HG02798 (cell line): ENCODE data around the gene NEFH.

ENCODE experiments used
- ATAC-seq: cut with Tn5 transposase; IDR thresholded peaks from one replicate; pipeline ENCODE4 v1.9.1; 2021; ENCODE audit warnings: mild to moderate bottlenecking; ENCODE audit not compliant: unreplicated experiment, poor library complexity

The NEFH gene

DNA sequence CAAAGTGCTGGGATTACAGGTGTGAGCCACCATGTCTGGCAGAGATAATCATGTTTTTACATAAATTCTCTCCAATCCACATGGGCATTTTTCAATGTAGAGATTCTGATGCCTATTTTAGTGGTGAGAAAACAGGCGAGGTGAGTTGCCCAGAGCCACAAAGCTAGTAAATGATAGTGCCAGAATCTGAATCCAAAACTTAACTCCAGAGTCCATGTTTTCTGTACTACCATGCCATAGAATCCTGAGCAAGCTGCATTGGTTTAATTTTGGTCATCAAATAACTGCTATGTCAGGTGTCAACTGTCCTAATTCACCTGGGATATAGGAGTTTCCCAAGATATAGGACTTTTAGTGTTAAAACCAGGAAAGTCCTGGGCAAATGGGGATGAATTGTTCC, 13.6 kb downstream of the NEFH start:
- ATAC-seq = no peak

DNA sequence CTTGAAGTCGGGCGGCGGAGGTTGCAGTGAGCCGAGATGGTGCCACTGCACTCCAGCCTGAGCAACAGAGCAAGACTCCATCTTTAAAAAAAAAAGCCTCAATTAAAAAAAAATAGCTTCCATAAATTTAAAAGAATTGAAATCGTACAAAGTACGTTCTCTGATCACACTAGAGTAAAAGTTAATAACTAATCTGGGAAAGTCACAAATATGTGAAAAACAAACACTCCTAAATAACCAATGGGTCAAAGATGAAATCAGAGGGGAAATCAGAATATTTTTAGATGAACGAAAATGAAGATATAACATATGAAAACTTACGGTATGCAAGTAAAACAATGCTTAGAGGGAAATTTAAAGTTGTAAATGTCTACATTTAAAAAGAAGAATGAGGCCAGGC, 19.8 kb downstream of the NEFH start:
- ATAC-seq = no peak

DNA sequence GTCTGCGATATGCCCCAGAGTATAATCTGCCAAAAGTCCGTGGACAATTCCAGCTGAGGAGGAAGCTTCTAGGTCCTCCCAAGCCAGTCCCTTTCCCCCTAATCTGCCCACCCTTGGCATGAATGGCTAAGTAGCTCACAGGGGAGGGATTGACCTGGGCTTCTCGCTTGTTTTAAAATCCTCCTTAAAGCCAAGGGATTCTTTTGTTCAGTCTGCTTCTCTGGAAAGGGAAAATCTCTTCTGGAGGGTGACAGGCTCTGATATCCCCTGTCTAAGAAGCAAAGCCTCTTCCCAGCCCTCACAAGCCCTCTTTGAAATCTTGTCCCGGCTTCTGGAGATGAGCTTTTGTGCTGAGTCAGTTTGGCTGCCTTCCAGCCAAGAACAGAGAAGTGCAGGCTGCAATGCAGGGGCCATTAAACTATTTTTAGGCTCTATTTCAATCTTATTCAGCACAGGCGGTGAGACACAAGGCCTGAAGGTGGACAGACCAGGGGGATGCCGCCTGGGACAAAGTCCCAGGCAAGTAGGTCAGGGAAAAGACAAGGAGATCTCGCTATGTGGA, 23.9 kb downstream of the NEFH start:
- ATAC-seq = no peak

DNA sequence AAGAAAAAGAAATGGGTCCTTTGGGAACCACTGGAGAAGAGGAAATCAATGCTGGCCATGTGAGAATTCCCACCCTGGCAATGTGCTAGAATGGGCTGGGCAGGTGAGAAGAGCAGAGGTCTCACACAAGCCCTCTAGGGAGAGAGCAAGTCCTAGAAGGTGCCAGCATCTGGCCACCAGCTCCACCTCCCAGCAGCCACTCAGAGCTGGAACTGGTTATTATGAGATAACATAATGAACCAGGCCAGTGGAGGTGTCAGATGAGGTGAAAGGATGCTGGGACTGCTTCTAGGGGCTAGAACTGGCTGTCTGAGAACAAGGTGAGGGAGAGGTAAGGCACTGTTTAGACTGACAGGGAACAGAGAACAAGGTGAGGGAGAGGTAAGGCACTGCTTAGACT, 29.3 kb downstream of the NEFH start:
- ATAC-seq = no peak

DNA sequence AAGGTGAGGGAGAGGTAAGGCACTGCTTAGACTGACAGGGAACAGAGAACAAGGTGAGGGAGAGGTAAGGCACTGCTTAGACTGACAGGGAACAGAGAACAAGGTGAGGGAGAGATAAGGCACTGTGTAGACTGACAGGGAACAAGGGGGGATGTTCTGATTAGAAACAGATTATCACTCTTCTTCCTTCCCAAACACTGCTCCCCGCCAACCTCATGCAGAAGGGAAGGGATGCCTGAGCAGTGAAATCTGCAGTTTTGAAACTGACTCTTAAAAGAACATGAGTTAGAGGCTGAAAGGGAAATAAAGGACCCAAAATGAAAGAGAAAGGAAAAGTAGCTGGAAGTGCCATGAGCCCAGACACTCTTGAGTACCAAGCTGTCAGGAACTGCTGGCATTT, 29.8 kb downstream of the NEFH start:
- no peak for ATAC-seq

DNA sequence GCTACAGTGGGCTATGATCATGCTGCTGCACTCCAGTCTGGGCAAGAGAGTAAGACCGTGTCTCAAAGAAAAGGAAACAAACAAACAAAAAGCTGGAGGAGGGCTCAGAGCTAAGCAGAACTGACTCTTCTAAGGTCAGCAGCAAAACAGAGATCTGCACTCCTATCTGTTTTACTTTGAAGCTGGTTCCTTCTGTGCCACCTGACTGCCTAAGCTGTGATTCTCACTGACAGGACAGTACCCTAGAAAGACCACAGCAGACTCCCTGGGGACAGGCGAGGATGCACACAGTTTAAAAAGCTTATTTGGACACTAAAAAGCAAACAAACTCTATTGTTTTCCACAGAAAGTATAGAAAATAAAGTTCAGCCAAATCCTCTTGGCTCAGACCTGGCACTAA, 30.5 kb downstream of the NEFH start:
- ATAC-seq = no peak

DNA sequence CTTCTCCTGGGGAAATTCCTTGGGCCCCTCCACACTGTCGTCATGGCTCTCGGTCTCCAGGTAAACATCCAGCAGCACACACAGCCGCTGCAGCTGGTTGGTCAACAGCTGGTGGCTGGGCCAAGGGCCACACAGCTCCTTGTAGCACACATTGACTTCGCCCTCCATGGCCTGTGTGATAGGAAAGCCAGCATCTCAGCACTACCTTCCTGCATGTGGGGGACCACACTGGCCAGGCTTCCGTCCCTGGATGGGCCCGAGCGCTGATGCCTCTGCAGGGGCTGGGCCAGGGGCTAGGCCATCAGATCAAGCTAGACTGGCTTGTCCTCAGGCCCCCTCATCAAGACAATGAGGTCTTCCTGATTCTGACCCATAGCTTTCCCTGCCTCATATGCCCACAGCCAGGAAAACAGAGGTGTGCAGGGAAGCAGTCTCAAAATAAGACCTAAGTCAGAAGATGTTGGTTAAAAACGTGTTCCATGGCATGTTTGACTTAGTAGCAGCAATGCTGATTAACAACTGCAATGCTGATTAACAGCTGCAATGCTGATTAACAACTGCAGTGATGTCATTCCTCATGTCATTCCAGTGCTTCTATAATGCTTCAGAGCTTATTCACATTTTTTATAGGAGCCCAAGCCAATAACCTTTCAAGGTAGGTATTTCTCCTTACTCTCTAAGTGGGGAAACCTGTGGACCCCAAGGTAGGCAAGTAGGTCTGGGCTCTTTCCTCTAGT, 31.3 kb downstream of the NEFH start:
- no peak for ATAC-seq

DNA sequence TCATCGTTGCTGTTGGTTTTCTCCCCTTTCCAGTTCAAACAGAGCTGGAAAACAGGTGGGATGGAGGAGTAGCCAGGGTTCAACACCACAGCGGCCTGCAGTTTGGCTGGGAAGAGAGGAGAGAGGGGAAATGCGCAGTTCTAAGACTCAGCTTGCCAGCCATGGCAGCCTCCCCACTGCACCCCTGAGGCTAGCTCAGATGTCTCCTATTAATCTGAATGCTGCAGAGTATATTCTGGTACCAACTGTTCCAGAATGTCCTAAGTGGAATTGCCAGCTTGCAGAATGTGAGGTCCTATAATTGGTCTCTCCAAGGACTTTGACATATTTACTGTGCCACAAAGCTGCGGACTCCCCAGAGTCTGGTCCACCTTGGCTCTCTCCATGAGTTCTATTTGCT, 32.0 kb downstream of the NEFH start:
- ATAC-seq = no peak

DNA sequence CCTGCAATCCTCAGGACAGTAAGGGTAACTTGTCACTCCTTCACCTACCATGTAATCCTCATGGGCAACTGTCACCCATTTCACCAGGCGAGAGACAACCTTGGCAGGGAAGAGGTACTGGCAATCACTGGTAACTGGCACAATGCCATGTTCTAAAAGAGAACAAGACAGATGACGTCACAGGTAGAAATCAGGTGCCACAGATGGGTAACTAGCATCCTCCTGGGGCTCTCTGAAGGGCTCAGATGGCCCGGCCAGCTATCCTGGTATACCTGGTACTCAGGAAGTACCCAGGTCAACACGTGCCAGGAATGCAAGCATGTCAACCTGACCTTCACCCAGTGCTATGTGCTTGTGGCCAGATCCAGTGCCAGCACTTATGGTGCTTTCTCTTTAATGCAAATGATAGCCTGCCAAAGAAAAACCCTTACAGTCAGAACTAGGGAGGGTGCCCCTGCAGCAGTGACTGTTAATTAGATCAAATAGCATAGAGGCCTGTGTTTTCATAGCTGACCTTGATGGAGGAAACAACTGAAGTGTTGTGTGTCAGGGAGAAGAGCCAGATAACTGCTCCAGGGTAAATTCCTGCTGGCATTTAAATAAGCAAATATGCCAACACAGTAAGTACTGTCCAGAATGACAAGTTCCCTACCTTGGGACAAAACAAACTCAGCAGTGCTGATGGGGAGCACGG, 37.3 kb downstream of the NEFH start:
- ATAC-seq = no peak

DNA sequence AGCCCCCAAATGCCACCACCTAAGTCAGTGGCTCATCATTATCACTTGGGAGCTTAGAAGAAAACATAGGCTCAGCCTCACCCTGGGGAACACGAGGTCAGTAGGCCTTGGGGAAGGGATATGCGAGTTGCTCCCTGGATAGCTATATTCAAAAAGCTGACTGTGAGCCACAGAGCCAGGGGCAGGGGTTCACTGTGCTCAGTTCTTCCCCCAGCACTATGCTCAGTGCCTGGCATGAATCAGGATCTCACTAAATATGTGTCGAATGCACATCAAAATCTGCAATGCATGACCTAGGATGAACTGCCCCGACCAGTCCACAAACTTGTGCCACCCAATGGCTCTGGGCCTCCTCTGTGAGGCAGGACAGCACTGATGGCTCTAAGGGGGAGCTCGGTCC, 38.4 kb downstream of the NEFH start:
- ATAC-seq = no peak

DNA sequence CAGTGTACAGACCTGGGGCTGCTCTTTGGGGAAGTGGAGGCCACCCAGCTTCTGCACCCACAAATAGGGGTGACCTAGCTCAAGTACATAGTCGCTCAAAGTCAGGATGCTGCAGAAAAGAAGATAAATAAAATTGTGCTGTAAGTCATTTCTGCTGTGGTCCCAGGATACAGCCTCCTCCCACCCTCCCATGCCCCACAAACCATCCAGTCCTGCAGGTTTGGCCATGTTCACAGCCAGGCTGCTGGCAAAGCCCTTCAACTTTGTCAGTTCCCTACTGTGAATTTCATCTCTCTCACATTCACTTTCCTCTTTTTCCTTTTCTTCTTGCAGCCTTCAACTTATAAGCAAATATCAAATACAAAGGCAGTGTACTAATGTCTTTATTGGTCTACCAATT, 40.0 kb downstream of the NEFH start:
- no peak for ATAC-seq

DNA sequence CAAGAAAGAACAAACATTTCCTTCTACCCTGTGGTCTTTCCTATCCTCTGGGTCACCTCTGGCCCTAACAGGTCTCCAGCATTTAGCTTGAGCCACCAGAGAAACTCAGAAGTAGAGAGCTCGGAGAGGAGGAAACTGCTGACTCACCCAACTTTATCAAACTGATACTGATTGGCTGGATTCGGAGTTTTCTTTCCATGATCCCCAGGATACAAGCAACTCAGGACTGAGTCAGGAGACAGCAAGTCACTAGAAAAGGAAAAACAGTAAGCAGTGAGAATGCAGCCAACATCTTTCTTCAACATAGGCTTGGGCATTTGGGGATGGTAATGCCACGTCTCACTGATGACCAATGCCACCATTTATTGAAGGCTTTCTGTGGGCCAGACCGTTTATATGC, 40.8 kb downstream of the NEFH start:
- ATAC-seq = no peak

DNA sequence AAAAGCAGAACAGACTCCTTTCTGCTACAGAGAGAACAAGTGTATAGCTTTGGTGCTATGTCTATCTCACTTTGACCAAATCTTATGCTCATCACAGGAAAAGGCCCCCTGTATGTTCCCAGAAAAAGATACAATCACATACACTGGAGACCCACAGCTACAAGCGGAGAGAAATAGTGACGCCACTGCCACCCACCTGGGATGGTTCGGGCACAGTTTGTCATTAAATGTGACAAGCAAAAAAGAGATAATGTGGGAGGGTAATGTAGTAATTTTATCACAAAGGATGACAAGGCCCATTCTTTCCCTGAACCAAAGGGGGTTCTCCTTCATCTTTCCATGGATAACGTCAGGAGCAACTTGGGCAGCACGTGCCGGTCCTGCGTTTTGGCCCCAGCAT, 41.5 kb downstream of the NEFH start:
- no peak for ATAC-seq

DNA sequence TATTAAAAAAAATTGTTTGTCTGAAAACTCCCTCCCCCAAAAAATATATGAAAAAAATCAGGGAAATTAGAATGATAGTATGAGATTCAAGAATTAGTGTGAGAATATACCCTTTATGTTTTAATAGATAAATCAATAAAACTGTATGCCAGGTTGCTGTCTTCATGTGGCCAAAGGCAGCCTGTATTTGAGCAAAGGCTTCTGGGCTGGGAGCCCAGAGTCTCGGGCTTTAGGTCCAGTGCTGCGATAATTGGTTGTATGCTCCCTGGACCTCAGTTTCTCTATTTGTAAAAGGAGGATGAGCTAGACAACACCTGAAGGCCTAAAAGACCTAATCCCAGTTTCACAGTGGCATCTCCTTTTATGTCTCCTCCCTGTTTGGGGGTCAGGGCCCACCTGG, 43.7 kb downstream of the NEFH start:
- ATAC-seq = no peak

DNA sequence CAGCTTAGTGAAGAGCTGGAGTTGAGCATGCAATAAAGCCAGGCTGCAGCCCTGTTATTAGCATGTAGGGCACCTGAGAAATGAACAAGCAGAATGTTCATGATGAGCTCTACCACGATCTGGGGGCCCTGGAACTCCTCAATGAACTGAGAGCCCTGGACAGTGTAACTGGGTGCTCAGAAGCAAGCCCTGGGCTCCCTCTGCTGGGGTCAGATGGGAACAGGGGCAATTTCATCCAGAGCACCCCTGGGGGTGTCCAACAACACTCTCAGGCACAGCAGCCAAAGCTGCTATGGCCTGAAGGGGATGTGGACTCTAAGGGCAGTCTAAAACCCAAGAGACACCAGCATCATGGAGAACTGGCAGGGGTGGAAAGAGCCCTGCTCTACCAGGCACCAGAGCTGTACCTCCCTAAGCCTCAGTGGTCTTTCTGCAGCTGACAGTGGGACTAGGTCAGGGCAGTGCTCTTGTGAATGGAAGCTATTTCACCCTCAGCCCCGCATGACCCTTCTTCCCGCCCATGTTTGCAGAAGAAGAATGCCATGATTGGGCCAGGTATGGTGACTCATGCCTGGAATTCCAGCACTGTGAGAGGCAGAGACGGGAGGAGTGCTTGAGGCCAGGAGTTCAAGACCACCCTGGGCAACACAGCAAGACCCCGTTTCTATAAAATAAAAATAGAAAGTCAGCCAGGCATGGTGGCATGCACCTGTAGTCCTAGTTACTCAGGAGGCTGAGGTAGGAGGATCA, 44.6 kb downstream of the NEFH start:
- ATAC-seq = no peak

DNA sequence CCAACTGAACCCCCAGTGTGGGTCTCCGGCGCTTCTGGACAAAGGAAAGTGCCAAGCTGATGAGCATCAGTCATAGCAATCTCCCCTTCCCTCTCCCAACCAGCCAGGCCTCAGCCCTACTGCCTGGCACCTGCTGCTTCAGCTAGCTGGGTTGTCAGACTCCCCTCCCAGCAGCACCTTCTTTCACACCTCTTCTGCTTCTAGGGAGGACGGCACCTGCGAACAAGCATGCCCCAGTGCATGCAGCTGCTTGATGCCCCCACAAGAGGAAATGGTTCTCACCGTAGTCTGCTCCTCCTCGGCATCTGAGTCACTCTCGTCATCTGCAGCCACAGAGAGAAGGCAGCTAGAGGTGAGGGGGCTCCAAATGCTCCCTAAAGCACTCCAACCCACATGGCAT, 48.1 kb downstream of the NEFH start:
- ATAC-seq = no peak

DNA sequence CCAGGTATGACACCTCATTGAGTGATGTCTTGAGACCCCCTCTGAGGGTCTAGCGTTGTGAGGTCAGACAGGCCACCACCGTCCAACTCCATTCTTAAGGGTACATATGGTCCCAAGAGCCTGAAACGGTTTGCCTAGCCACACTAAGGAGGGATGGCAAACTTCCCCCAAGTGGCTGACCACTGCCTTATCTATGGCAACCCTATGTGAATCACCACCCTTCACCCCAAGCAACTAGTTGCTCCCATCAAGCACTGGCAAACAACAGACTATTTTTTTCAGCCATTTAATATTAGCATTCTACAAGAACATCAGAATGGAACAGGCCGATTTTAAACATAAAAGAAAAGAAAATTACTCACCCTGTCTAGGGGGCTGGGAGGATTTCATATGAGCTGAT, 50.7 kb downstream of the NEFH start:
- ATAC-seq = no peak

DNA sequence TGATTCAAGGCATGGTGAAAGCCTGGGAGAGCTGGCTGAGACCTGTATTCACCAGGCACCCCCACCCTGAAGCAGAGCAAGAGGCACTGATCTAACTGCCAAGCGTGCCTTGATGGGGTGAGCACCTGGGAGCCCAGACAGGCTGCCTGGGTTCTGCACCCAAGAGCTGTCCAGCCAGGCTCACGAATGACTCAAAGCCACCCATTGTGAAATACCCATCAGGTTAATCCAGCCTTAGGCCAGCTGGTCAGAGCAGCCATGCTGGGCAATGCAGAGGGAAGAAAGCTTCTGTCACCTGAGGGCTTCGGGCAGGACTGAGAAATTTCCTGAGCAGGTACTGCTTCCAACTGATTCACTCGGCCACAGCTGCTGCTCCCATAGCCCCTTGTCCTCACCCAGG, 51.4 kb downstream of the NEFH start:
- ATAC-seq = no peak

DNA sequence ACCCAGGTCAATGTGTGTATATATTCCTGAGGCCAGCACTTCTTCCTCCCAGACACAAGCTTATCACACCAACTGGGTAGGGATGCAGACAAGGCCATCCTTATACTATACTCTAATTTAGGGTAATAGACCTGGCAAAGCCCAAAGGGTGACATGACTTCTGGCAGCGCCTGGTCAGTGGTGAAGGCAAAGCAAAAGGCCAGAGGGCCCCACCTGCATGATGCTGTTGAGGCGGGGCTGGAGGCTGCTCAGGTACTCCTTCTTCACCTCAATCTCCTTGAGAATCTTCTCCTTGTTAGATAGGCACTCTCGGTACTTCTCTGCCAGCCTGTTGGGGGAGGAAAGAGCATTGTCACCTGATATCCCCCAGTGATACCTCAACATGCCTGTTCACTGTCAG, 56.4 kb downstream of the NEFH start:
- ATAC-seq = no peak

DNA sequence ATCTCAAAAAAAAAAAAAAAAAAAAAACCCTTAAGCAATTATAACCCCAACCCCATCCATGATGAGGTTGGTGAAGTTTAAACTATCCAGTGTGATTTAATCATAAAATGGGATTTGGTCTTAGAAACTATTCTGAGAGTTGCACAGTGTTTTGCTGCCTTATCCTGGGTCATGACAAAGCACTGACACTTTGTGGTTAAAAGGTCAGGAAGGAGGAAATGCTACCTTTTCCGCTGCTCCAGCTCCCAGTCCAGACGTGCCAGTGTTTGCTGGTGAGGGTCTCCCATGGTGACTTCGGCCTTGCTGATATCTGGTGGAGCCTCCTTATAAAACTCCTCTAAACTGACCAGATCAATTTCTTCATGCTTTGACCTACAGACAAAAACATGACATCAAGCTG, 59.1 kb downstream of the NEFH start:
- ATAC-seq = no peak
